ENCODE results near the gene GARNL3.

DNA sequence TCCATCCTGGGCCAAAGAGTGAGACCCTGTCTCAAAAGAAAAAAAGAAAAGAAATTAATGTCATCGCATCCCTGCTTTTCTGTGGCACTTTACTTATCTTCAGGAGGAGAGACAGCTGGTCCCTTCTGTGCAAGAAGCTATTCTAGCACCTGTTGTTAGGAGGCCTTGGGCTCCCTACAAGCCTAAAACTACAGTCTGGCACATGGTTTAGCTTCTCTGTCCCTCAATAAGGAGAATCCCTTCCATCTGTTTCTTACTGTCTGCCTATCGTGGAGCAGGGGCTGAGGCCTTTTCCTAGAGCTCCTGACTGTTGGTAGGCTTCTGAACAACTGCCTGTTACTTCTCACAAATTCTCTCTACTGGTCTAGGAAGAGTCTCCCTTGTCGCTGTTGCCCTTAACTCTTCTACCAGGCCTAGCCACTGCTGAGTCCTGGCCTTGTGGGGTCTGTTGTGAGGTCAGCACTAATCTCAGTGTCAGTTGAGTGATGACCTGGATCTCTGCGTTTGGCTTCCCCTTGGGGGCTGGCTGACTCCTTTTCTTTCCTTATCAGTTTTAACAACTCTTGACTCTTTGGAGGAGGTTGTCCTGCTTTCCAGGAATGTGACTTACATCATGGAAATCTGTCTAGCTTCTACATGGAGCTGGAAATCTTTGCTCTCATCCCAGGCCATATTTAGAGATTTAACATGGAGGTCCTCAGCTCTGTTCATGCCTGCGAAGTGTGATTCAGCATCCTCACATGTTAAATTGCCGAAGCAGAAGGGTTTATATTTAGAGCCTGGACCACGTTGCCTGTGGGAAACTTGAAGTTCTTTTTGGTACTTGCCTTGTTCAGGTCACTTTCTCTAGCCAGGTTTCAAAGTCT, 5.7 kb upstream of the GARNL3 start:
- TF ChIP-seq, protein P1, sequence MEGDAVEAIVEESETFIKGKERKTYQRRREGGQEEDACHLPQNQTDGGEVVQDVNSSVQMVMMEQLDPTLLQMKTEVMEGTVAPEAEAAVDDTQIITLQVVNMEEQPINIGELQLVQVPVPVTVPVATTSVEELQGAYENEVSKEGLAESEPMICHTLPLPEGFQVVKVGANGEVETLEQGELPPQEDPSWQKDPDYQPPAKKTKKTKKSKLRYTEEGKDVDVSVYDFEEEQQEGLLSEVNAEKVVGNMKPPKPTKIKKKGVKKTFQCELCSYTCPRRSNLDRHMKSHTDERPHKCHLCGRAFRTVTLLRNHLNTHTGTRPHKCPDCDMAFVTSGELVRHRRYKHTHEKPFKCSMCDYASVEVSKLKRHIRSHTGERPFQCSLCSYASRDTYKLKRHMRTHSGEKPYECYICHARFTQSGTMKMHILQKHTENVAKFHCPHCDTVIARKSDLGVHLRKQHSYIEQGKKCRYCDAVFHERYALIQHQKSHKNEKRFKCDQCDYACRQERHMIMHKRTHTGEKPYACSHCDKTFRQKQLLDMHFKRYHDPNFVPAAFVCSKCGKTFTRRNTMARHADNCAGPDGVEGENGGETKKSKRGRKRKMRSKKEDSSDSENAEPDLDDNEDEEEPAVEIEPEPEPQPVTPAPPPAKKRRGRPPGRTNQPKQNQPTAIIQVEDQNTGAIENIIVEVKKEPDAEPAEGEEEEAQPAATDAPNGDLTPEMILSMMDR (conservative IDR thresholded peaks at IDR 0.05; ENCODE audit: low read length): no peak
- TF ChIP-seq EZH2phosphoT487 (IDR thresholded peaks at IDR 0.05; ENCODE audit: borderline replicate concordance): no peak

Data from Loucy (cell line).